ENCODE measurements around the gene VEGFC.

VEGFC gene

GRCh38 chr4:176676901-176677300 lies 115.8 kb downstream of the VEGFC start:
- H3F3A ChIP-seq (ENCODE audit: low read depth): no peaks in the 10 kb centered on the region
- H3K4me1 ChIP-seq (ENCODE audit: insufficient read depth, low read length, poor library complexity, severe bottlenecking): no peaks in the 10 kb centered on the region
- no peaks in the 10 kb centered on the region for H3K9me2 ChIP-seq (replicated peaks; ENCODE audit: low read depth, low read length)
- no peaks in the 10 kb centered on the region for H3K36me3 ChIP-seq (ENCODE audit: insufficient read depth, low read length)
- H3K79me2 ChIP-seq (ENCODE audit: insufficient read depth, low read length): no peaks in the 10 kb centered on the region
- TF ChIP-seq EZH2phosphoT487 (IDR thresholded peaks at IDR 0.05; ENCODE audit: borderline replicate concordance) (no peak), CTCF (conservative IDR thresholded peaks at IDR 0.05; ENCODE audit: low read length) (no peak)
- no peaks in the 10 kb centered on the region for H3K9me3 ChIP-seq (ENCODE audit: insufficient read depth, low read depth, low read length)
- no peak overlapping the region for H3K4me3 ChIP-seq (ENCODE audit: low read length, poor library complexity, severe bottlenecking)
- H3K4me2 ChIP-seq (ENCODE audit: low read depth, low read length, poor library complexity, severe bottlenecking): no peak overlapping the region
- H3K9ac ChIP-seq (ENCODE audit: low read depth, low read length, poor library complexity, severe bottlenecking): no peak overlapping the region
- H2AFZ ChIP-seq (ENCODE audit: low read length): no peak overlapping the region
- no peaks in the 10 kb centered on the region for H4K20me1 ChIP-seq (ENCODE audit: insufficient read depth, low read length, poor library complexity, severe bottlenecking)
- no peaks in the 10 kb centered on the region for H3K27me3 ChIP-seq (ENCODE audit: insufficient read depth, low read length, poor library complexity, severe bottlenecking)

DNA sequence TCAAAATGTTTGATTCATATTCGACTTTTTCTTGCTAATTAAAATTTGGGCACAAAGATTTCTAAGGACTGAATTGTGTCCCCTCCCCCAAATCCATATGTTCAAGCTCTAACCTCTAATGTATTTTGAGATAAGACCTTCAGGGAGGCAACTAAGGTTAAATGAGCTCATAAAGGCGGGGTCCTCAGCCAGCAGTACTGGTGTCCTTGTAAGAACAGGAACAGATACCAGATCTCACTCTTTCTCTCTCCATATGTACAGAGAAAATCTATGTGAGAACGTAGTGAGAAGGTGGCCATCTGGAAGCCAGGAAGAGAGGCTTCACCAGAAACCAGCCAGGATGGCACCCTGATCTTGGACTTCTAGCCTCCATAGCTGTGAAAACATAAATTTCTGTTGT lies 116.9 kb downstream of the VEGFC start:
- no peak overlapping the region for H2AFZ ChIP-seq (ENCODE audit: low read length)
- no peaks in the 10 kb centered on the region for H3K36me3 ChIP-seq (ENCODE audit: insufficient read depth, low read length)
- H3K9me2 ChIP-seq (replicated peaks; ENCODE audit: low read depth, low read length): no peaks in the 10 kb centered on the region
- H3F3A ChIP-seq (ENCODE audit: low read depth): no peaks in the 10 kb centered on the region
- H3K4me3 ChIP-seq (ENCODE audit: low read length, poor library complexity, severe bottlenecking): no peak overlapping the region
- no peaks in the 10 kb centered on the region for H3K4me1 ChIP-seq (ENCODE audit: insufficient read depth, low read length, poor library complexity, severe bottlenecking)
- H3K9me3 ChIP-seq (ENCODE audit: insufficient read depth, low read depth, low read length): no peaks in the 10 kb centered on the region
- H3K9ac ChIP-seq (ENCODE audit: low read depth, low read length, poor library complexity, severe bottlenecking): no peak overlapping the region
- H3K79me2 ChIP-seq (ENCODE audit: insufficient read depth, low read length): no peaks in the 10 kb centered on the region
- H4K20me1 ChIP-seq (ENCODE audit: insufficient read depth, low read length, poor library complexity, severe bottlenecking): no peaks in the 10 kb centered on the region
- TF ChIP-seq CTCF (conservative IDR thresholded peaks at IDR 0.05; ENCODE audit: low read length) (no peak), EZH2phosphoT487 (IDR thresholded peaks at IDR 0.05; ENCODE audit: borderline replicate concordance) (no peak)
- no peak overlapping the region for H3K4me2 ChIP-seq (ENCODE audit: low read depth, low read length, poor library complexity, severe bottlenecking)
- H3K27me3 ChIP-seq (ENCODE audit: insufficient read depth, low read length, poor library complexity, severe bottlenecking): no peaks in the 10 kb centered on the region

DNA sequence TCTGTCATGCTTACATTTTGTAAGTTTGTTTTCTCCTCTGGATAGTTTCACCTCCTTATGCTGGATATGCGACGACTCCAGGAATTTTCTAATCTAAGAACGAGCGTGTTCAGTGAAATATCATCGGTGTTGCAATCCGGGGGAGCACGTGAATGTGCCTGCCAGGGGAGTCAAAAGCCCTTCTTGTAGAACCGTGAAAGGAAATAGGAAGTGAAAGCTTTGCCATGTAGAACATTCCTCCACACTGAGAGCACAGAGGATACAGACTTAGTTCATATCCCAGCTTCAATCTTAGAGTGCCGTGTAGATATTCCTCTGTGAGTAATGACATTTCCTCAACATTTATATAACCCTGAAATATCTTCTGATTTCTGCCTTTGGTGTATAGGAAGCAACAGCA lies 121.2 kb downstream of the VEGFC start:
- Histone ChIP-seq H3K4me1 (ENCODE audit: insufficient read depth, low read length, poor library complexity, severe bottlenecking) (no peaks in the 10 kb centered on the region), H4K20me1 (ENCODE audit: insufficient read depth, low read length, poor library complexity, severe bottlenecking) (no peaks in the 10 kb centered on the region), H3F3A (ENCODE audit: low read depth) (no peaks in the 10 kb centered on the region), H2AFZ (ENCODE audit: low read length) (no peak overlapping the region), H3K9me3 (ENCODE audit: insufficient read depth, low read depth, low read length) (0 out of 2 replicates have a peak, but pooled peaks cover under 1% of the 10 kb centered on the region), H3K9me2 (replicated peaks; ENCODE audit: low read depth, low read length) (no peaks in the 10 kb centered on the region), H3K4me3 (ENCODE audit: low read length, poor library complexity, severe bottlenecking) (no peak overlapping the region), H3K79me2 (ENCODE audit: insufficient read depth, low read length) (no peaks in the 10 kb centered on the region), H3K36me3 (ENCODE audit: insufficient read depth, low read length) (no peaks in the 10 kb centered on the region), H3K4me2 (ENCODE audit: low read depth, low read length, poor library complexity, severe bottlenecking) (no peak overlapping the region), H3K9ac (ENCODE audit: low read depth, low read length, poor library complexity, severe bottlenecking) (no peak overlapping the region), H3K27me3 (ENCODE audit: insufficient read depth, low read length, poor library complexity, severe bottlenecking) (no peaks in the 10 kb centered on the region)
- TF ChIP-seq EZH2phosphoT487 (IDR thresholded peaks at IDR 0.05; ENCODE audit: borderline replicate concordance) (no peak), CTCF (conservative IDR thresholded peaks at IDR 0.05; ENCODE audit: low read length) (no peak)
